ENCODE data around the gene FANCC.

FANCC gene

DNA sequence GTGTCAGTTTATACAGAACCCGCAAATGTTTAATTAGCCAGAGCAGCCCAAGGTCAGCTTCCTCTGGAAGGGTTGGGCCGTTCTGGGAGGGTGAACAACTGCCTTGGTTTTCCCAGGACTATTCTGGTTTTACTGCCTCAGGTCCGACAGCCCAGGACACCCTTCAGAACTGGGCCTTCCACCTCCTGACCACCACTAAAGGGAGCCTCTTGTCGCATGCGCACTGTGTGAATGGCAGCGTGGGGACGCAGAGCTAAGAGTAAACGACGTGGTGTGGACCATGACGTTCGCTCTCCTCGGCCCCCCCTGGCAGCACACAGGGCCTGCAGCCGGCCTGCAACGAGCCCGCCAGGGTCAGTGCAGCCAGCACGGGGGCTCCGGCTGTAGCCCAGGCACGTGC lies 214.9 kb downstream of the FANCC start:
- TF ChIP-seq, protein P1, sequence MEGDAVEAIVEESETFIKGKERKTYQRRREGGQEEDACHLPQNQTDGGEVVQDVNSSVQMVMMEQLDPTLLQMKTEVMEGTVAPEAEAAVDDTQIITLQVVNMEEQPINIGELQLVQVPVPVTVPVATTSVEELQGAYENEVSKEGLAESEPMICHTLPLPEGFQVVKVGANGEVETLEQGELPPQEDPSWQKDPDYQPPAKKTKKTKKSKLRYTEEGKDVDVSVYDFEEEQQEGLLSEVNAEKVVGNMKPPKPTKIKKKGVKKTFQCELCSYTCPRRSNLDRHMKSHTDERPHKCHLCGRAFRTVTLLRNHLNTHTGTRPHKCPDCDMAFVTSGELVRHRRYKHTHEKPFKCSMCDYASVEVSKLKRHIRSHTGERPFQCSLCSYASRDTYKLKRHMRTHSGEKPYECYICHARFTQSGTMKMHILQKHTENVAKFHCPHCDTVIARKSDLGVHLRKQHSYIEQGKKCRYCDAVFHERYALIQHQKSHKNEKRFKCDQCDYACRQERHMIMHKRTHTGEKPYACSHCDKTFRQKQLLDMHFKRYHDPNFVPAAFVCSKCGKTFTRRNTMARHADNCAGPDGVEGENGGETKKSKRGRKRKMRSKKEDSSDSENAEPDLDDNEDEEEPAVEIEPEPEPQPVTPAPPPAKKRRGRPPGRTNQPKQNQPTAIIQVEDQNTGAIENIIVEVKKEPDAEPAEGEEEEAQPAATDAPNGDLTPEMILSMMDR (IDR thresholded peaks at IDR 0.05; ENCODE audit: low read depth, low read length, missing control alignments) = no peak
- no peak overlapping the region for H3K4me3 ChIP-seq (ENCODE audit: low read depth, low read length)
- no peak for DNase-seq (ENCODE audit: low read depth)

DNA sequence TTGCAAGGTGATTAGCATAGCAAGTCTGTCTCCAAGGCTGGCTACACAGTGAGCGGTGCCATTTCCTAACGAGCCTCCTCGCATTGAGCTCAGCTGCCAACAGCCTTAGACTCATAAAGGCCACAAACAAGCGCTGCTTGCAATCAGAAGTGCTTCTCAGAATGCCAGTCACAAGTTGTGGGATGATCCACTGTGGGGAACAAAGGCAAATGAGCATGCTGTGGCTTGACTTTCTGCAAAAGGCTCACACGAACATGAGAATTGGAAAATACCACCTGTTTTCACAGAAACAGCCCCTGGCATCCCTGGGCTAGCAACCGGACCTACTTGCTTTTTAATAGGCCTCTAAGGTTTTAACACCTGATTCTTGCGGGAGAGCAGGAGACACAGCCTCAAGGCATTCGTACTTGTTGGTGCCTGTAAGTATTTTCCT lies 215.5 kb downstream of the FANCC start:
- TF ChIP-seq, protein P1 (IDR thresholded peaks at IDR 0.05; ENCODE audit: low read depth, low read length, missing control alignments) = no peak
- no peak for DNase-seq (ENCODE audit: low read depth)
- H3K4me3 ChIP-seq (ENCODE audit: low read depth, low read length) = no peak overlapping the region

DNA sequence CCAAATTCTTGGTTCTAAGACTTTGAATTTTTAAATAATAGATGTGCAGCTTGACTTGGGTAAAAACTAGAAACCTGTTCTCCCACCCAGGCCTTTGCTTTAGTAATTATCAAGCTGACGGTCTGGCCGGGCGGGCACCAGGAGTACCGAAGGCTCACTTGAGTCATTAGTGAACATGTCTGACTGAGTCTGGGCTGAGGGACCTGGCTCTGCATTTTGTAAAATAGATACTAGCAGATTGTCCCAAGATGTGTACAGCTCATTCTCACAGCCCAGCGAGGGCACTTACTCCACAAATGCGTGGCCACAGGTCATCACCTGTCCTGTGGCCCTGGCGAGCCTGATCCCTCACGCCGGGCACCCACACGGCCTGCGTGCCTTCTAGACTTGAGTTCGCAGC lies 216.2 kb downstream of the FANCC start:
- TF ChIP-seq, protein P1 (IDR thresholded peaks at IDR 0.05; ENCODE audit: low read depth, low read length, missing control alignments) = no peak
- no peak overlapping the region for H3K4me3 ChIP-seq (ENCODE audit: low read depth, low read length)
- DNase-seq (ENCODE audit: low read depth) = no peak

DNA sequence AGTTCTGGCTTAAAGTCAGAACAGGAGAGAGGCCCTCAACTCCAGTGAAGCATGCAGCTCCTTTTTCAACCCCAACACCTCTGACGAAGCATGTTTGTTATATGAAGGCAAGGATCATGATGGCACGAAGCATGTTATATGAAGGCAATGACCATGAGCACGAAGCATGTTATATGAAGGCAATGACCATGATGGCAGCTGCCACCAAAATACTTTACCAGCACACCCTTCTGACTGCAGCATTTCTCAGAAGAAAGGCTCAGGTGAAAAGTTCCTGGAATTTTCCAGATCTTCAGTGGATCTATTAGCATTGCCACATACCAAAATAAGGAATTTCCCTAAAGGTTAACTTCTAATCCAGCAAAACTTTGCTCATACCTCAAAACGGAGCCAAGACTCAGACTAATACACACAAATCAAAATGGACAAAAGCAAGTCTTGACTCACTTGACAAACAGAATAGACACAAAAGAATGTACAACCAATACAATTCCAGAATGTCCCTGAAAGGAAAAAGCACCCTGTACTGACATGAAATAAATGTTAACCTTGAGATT lies 217.4 kb downstream of the FANCC start:
- no peak for DNase-seq (ENCODE audit: low read depth)
- no peak overlapping the region for H3K4me3 ChIP-seq (ENCODE audit: low read depth, low read length)
- TF ChIP-seq, protein P1 (IDR thresholded peaks at IDR 0.05; ENCODE audit: low read depth, low read length, missing control alignments) = no peak

DNA sequence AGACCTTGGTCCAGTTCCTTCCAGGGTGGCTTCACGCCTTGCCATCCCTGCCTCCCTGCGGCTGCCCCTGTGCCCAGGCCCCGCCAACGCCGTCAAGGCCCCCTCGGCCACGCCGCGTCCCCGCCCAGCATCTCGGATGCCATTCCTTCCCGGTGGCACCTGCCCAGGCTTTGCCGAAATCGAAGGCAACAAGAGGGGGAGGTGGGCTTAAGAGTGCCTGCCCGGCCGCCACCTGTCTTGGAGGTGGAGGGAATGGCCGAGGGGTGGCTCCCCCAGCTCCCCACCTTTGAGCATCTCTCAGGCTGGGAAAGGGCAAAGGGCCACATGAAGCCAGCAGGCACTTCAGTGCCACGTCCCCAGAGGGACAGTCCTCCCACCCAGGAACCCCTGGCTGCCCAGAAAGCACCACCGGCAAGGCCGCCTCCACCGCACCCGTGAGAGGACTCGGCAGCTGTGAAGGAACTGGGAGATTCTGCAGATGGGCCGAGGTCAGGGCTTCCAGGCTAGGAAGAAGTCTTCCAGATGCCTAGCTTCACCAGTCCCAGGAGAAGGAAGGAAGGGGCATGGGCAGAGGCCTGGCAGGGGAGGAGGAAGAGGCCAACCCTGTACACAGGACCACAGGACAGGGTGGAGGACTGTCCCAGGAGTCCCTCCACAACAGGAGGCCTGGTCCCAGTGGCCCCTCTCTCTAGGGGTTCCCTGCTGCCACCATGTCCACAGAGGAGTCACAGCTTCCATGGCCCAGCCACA lies 218.0 kb downstream of the FANCC start:
- H3K4me3 ChIP-seq (ENCODE audit: low read depth, low read length) = no peak overlapping the region
- TF ChIP-seq, protein P1 (IDR thresholded peaks at IDR 0.05; ENCODE audit: low read depth, low read length, missing control alignments) = no peak
- DNase-seq (ENCODE audit: low read depth) = no peak

DNA sequence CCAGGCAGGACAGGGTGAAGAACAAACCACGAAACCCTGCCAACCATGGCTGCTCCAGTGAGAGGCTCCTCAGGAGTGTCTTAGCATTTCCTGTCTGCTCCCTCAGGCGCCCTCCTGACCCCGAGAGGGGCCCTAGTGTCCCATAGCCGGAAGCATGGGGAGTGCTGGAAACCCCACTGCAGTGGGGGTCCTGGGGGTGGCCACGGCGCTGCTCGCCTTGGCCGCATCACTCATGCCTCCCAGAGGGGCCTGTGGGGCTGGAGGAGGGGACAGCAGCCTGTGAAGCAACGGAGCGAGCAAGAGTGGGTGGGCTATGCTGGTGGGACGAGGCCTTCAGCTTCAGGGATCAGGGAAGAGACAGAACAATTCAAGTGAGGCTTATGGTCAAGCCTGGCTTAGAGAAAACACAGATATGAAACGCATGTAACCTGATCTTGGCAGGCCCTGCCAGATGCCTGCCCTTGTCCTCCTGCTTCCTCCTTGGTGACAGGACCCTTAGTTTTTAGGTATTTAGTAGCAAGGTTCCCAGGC lies 219.1 kb downstream of the FANCC start:
- no peak for DNase-seq (ENCODE audit: low read depth)
- no peak overlapping the region for H3K4me3 ChIP-seq (ENCODE audit: low read depth, low read length)
- TF ChIP-seq, protein P1 (IDR thresholded peaks at IDR 0.05; ENCODE audit: low read depth, low read length, missing control alignments) = no peak

All from GM12864 (cell line).